ENCODE data around the gene THEMIS.

The THEMIS gene

GRCh38 chr6:127918506-127919427, 17.9 kb upstream of the THEMIS start:
- H3K4me3 ChIP-seq (ENCODE audit: control insufficient read depth, low read depth, low read length), result no peak overlapping the region
- TF ChIP-seq CTCF (IDR thresholded peaks at IDR 0.05; ENCODE audit: control insufficient read depth, insufficient read depth, low read depth, low read length, missing control alignments), result no peak
- no peak for DNase-seq (ENCODE audit: low read depth)

DNA sequence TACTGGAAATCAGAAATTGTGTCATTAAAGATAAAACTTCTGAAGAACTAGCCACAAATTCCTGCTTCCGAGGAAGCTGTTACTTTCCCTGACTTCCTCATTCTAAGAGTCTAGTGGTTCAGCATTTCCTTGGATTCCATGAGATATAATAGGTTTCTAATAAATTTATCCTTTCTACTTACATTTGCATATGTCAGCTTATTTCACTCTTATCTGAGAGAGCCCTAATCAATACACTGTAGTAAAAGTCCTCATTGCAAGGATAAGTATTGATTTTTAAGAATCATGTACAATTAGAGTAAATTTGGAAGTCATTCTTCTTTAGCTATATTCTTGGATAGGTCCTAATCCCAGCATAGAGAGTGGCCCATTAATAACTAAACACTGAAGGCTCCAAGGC, 16.9 kb upstream of the THEMIS start:
- DNase-seq (ENCODE audit: low read depth), result no peak
- TF ChIP-seq CTCF (IDR thresholded peaks at IDR 0.05; ENCODE audit: control insufficient read depth, insufficient read depth, low read depth, low read length, missing control alignments), result no peak
- H3K4me3 ChIP-seq (ENCODE audit: control insufficient read depth, low read depth, low read length), result no peak overlapping the region

- no peak overlapping the region for H3K4me3 ChIP-seq (ENCODE audit: control insufficient read depth, low read depth, low read length)
- no peak for DNase-seq (ENCODE audit: low read depth)
- TF ChIP-seq CTCF (IDR thresholded peaks at IDR 0.05; ENCODE audit: control insufficient read depth, insufficient read depth, low read depth, low read length, missing control alignments), result no peak
Measured at GRCh38 chr6:127914240-127914639, 13.4 kb upstream of the THEMIS start.

DNA sequence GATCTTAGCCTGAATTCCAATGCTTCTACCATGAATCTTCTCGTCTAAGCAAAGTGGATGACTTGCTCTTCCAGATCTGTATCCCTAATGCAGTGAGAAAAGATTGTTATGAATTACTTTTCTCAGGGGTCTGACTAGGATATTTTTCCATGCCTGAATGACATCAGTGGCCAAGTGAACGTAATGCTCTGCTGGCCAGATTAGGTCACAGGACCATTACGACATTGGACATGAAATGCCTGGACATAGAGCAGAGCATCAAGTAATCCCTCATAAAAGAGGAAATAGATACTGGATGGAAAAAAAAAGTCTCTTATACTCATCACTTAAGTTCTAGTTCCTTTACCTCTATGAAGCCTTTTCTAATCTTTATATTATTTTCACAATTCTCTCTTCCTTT, 12.1 kb upstream of the THEMIS start:
- no peak for DNase-seq (ENCODE audit: low read depth)
- no peak overlapping the region for H3K4me3 ChIP-seq (ENCODE audit: control insufficient read depth, low read depth, low read length)
- TF ChIP-seq CTCF (IDR thresholded peaks at IDR 0.05; ENCODE audit: control insufficient read depth, insufficient read depth, low read depth, low read length, missing control alignments), result no peak

- no peak for DNase-seq (ENCODE audit: low read depth)
- no peak overlapping the region for H3K4me3 ChIP-seq (ENCODE audit: control insufficient read depth, low read depth, low read length)
- TF ChIP-seq CTCF (IDR thresholded peaks at IDR 0.05; ENCODE audit: control insufficient read depth, insufficient read depth, low read depth, low read length, missing control alignments), result no peak
Measured at GRCh38 chr6:127907960-127908640, 7.2 kb upstream of the THEMIS start.

GRCh38 chr6:127904160-127904559, 3.3 kb upstream of the THEMIS start:
- no peak for TF ChIP-seq CTCF (IDR thresholded peaks at IDR 0.05; ENCODE audit: control insufficient read depth, insufficient read depth, low read depth, low read length, missing control alignments)
- H3K4me3 ChIP-seq (ENCODE audit: control insufficient read depth, low read depth, low read length), result no peak overlapping the region
- DNase-seq (ENCODE audit: low read depth), result no peak

Measured in AG09309 (cell line).